Endodermal cell (in vitro differentiated cells): ENCODE data around the gene MBNL2. TPM values are rescaled to one million over a fixed set of nuclear protein-coding genes. Genes with fewer than 3 reads are reported as not detected.

Experiments used
- DNase-seq: peaks from one replicate; pipeline ENCODE4 v3.0.0-alpha.2; 2017
- H3K27ac ChIP-seq: 2 replicates; pipeline ENCODE4 v1.5.1; 2013; ENCODE audit warnings: mild to moderate bottlenecking, low read depth, low read length, moderate library complexity
- H3K27me3 ChIP-seq: 2 replicates; pipeline ENCODE4 v1.6.1; 2013; ENCODE audit warnings: mild to moderate bottlenecking, low read length, moderate library complexity; ENCODE audit not compliant: insufficient read depth, control insufficient read depth, poor library complexity, severe bottlenecking
- H3K36me3 ChIP-seq: 2 replicates; pipeline ENCODE4 v1.7.0; 2013; ENCODE audit warnings: mild to moderate bottlenecking, low read length, moderate library complexity; ENCODE audit not compliant: control insufficient read depth, insufficient read depth
- H3K4me1 ChIP-seq: one replicate; pipeline ENCODE4 v1.7.0; 2013; ENCODE audit warnings: low read length; ENCODE audit not compliant: control insufficient read depth, insufficient read depth
- H3K4me3 ChIP-seq: 2 replicates; pipeline ENCODE4 v1.5.1; 2013; ENCODE audit warnings: mild to moderate bottlenecking, low read length, moderate library complexity
- H3K9ac ChIP-seq: 2 replicates; pipeline ENCODE4 v1.6.1; 2013; ENCODE audit warnings: mild to moderate bottlenecking, low read length, moderate library complexity; ENCODE audit not compliant: poor library complexity, severe bottlenecking; ENCODE audit errors: extremely low read depth
- H3K9me3 ChIP-seq: 2 replicates; pipeline ENCODE4 v1.6.1; 2013; ENCODE audit warnings: mild to moderate bottlenecking, low read length, moderate library complexity; ENCODE audit not compliant: control insufficient read depth
- H3K27ac Mint-ChIP-seq: 2 replicates; pipeline ENCODE4 v1.8.0; 2020; ENCODE audit warnings: mixed read lengths
- H3K27me3 Mint-ChIP-seq: 2 replicates; pipeline ENCODE4 v1.8.0; 2021; ENCODE audit warnings: mild to moderate bottlenecking, mixed read lengths; ENCODE audit not compliant: insufficient read depth
- H3K36me3 Mint-ChIP-seq: 2 replicates; pipeline ENCODE4 v1.8.0; 2020; ENCODE audit warnings: low read depth, mixed read lengths
- H3K4me1 Mint-ChIP-seq: 2 replicates; pipeline ENCODE4 v1.8.0; 2020; ENCODE audit warnings: mixed read lengths
- H3K4me3 Mint-ChIP-seq: 2 replicates; pipeline ENCODE4 v1.8.0; 2020; ENCODE audit warnings: mild to moderate bottlenecking, moderate library complexity, mixed read lengths
- H3K9me3 Mint-ChIP-seq: 2 replicates; pipeline ENCODE4 v1.8.0; 2020; ENCODE audit warnings: mild to moderate bottlenecking, mixed read lengths
- CTCF ChIP-seq: fragments of 200-600 bp; sonication (generic); conservative IDR thresholded peaks from 2 replicates; pipeline ENCODE4 v1.5.0; 2021; ENCODE audit warnings: antibody characterized with exemption, mild to moderate bottlenecking
- WGBS, 2 experiments: methylation state at CpG; one replicate each; pipeline versions ENCODE4 v1.1.5 to v1.1.7; 2013; ENCODE audit warnings: missing lambda C conversion rate in 2 of 2, mixed read lengths in 1 of 2; ENCODE audit not compliant: insufficient coverage in 1 of 2, insufficient read length in 1 of 2; 5-methylcytosine and 5-hydroxymethylcytosine counted together
- total RNA-seq, 2 donors: library from RNA; stranded (reverse); fragmentation: NEBNext Ultra II Directional in 1 of 2; extraction: Animal tissue kit (Norgen Biotek cat#: 25700) in 1 of 2; gene quantifications; 2 replicates in 1 of 2; 3 replicates in 1 of 2; pipeline ENCODE4 v1.2.1, GENCODE V29; 2021

Gene MBNL2
- total RNA-seq, 2 donors from 2014 or later, result 1.7 to 3.3 TPM

GRCh38 chr13:97388373-97388772 is 166.2 kb downstream of the MBNL2 start:
- Histone ChIP-seq H3K27ac (no peak overlapping the region), H3K4me1 (no peaks in the 10 kb centered on the region), H3K9me3 (no peaks in the 10 kb centered on the region), H3K27me3 (no peaks in the 10 kb centered on the region), H3K4me3 (no peak overlapping the region), H3K36me3 (no peaks in the 10 kb centered on the region), H3K9ac (no peak overlapping the region)
- no peaks in the 10 kb centered on the region for H3K27me3 Mint-ChIP-seq
- WGBS, 2 experiments, result 91 to 100% methylated on average over 1 to 3 of the region's 3 CpGs
- H3K27ac Mint-ChIP-seq, result no peak overlapping the region
- no peaks in the 10 kb centered on the region for H3K36me3 Mint-ChIP-seq
- H3K4me3 Mint-ChIP-seq, result no peak overlapping the region
- DNase-seq, result no peak
- H3K9me3 Mint-ChIP-seq, result no peaks in the 10 kb centered on the region
- H3K4me1 Mint-ChIP-seq, result no peaks in the 10 kb centered on the region
- no peak for TF ChIP-seq CTCF

- no peaks in the 10 kb centered on the region for H3K4me1 ChIP-seq
- Mint-ChIP-seq H3K27me3 (no peaks in the 10 kb centered on the region), H3K4me3 (no peak overlapping the region), H3K36me3 (no peaks in the 10 kb centered on the region), H3K9me3 (no peaks in the 10 kb centered on the region), H3K4me1 (no peaks in the 10 kb centered on the region), H3K27ac (no peak overlapping the region)
- TF ChIP-seq CTCF, result no peak
- no peaks in the 10 kb centered on the region for H3K9me3 ChIP-seq
- H3K4me3 ChIP-seq, result no peak overlapping the region
- H3K27ac ChIP-seq, result no peak overlapping the region
- H3K27me3 ChIP-seq, result no peaks in the 10 kb centered on the region
- no peaks in the 10 kb centered on the region for H3K36me3 ChIP-seq
- no peak for DNase-seq
- H3K9ac ChIP-seq, result no peak overlapping the region
- WGBS, 2 experiments, result 89% methylated on average over 1 to 3 of the region's 3 CpGs
Measured at GRCh38 chr13:97390941-97391600, 168.9 kb downstream of the MBNL2 start.

GRCh38 chr13:97392020-97392419 is 169.9 kb downstream of the MBNL2 start:
- Mint-ChIP-seq H3K27me3 (no peaks in the 10 kb centered on the region), H3K36me3 (no peaks in the 10 kb centered on the region), H3K4me1 (no peaks in the 10 kb centered on the region), H3K9me3 (no peaks in the 10 kb centered on the region), H3K4me3 (no peak overlapping the region), H3K27ac (no peak overlapping the region)
- no peak overlapping the region for H3K4me3 ChIP-seq
- H3K9me3 ChIP-seq, result no peaks in the 10 kb centered on the region
- no peak overlapping the region for H3K9ac ChIP-seq
- H3K27me3 ChIP-seq, result no peaks in the 10 kb centered on the region
- TF ChIP-seq CTCF, result no peak
- DNase-seq, result no peak
- H3K4me1 ChIP-seq, result no peaks in the 10 kb centered on the region
- no CpG with 5 or more reads among the region's 1 CpG for WGBS, 2 experiments
- H3K27ac ChIP-seq, result no peak overlapping the region
- no peaks in the 10 kb centered on the region for H3K36me3 ChIP-seq
